ENCODE measurements around the gene BEGAIN. TPM values are rescaled to one million over a fixed set of nuclear protein-coding genes. Genes with fewer than 3 reads are reported as not detected.

Gene BEGAIN
- total RNA-seq, 2 experiments from 2014 or later = 0.76 TPM; not detected in 1

DNA sequence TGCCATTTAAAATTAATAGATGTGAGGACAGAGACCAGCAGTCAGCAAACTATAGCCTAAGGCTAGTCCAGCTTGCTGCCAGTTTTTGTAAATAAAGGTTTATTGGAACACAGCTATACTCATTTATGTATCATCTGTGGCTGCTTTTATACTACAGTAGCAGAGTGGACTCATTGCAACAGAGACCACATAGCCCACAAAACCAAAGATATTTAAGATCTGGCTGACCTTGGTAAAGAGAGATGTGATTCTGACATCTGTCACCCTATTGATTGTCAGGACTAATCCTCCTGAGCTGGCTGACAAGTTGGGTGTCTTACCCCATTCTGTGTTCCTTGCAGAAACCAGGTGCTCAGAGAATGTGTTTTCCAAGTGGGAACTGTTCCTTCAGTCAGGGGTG, 99.9 kb downstream of the BEGAIN start:
- no TSS peak for BruUV-seq (replicated peaks)
- Histone ChIP-seq H3K9me3 (ENCODE audit: low read length) (no peaks in the 10 kb centered on the region), H3K27ac (ENCODE audit: low read depth, low read length, poor library complexity, severe bottlenecking) (no peak overlapping the region), H4K20me1 (ENCODE audit: insufficient read depth, low read length) (no peaks in the 10 kb centered on the region), H3K4me1 (ENCODE audit: insufficient read depth, low read length, poor library complexity, severe bottlenecking) (no peaks in the 10 kb centered on the region), H3K36me3 (ENCODE audit: insufficient read depth, low read length) (no peaks in the 10 kb centered on the region), H3K79me2 (ENCODE audit: insufficient read depth, low read depth, low read length) (no peaks in the 10 kb centered on the region), H3K9me2 (ENCODE audit: insufficient read depth, low read length) (no peaks in the 10 kb centered on the region), H2AFZ (ENCODE audit: low read length) (no peak overlapping the region), H3K4me3 (ENCODE audit: low read depth, low read length, poor library complexity, severe bottlenecking) (no peak overlapping the region), H3K4me2 (ENCODE audit: low read length) (no peak overlapping the region)
- DNase-seq (ENCODE audit: low spot score) = no peak
- ChIA-PET POLR2A (interaction anchor here (0.8 to 1.1 kb wide), 2 partner anchors 10 to 11 kb away, joined by 3 to 4 read pairs; no protein-coding TSS in a partner anchor), CTCF (ENCODE audit: unreplicated experiment) (no interaction called here)
- TF ChIP-seq EZH2phosphoT487 (IDR thresholded peaks at IDR 0.05; ENCODE audit: borderline replicate concordance, low read depth, low read length) = no peak
- TF ChIP-seq, protein P1, sequence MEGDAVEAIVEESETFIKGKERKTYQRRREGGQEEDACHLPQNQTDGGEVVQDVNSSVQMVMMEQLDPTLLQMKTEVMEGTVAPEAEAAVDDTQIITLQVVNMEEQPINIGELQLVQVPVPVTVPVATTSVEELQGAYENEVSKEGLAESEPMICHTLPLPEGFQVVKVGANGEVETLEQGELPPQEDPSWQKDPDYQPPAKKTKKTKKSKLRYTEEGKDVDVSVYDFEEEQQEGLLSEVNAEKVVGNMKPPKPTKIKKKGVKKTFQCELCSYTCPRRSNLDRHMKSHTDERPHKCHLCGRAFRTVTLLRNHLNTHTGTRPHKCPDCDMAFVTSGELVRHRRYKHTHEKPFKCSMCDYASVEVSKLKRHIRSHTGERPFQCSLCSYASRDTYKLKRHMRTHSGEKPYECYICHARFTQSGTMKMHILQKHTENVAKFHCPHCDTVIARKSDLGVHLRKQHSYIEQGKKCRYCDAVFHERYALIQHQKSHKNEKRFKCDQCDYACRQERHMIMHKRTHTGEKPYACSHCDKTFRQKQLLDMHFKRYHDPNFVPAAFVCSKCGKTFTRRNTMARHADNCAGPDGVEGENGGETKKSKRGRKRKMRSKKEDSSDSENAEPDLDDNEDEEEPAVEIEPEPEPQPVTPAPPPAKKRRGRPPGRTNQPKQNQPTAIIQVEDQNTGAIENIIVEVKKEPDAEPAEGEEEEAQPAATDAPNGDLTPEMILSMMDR (conservative IDR thresholded peaks at IDR 0.05; ENCODE audit: low read length) = no peak
- intact Hi-C loops (cut with micrococcal nuclease; ENCODE audit: unreplicated experiment) = no loop called here

Small RNAs within 50 kb of the gene (small RNA-seq; reads per million reads assigned to genes)
- not detected for gene RN7SKP92

Other genes with a start within 250 kb of the BEGAIN start
- gene WDR25, start 210.9 kb downstream of the BEGAIN start, total RNA-seq (2014; rRNA removed; shearing (Covaris generic)) = 6.5 and 8.5 TPM in 2 replicates
- 8.2 and 8.9 TPM in 2 replicates for gene WDR25, start 210.9 kb downstream of the BEGAIN start, total RNA-seq (2022)
- not detected in 2 replicates for gene DLK1, start 139.5 kb upstream of the BEGAIN start, total RNA-seq (2014; rRNA removed; shearing (Covaris generic))
- gene DLK1, start 139.5 kb upstream of the BEGAIN start, total RNA-seq (2022) = not detected in 2 replicates
- not detected in 2 replicates for gene MEG3, start 238.7 kb upstream of the BEGAIN start, total RNA-seq (2014; rRNA removed; shearing (Covaris generic))
- gene MEG3, start 238.7 kb upstream of the BEGAIN start, total RNA-seq (2022) = not detected in 2 replicates